LHCN-M2 (cell line): ENCODE data around the gene ZCCHC10. TPM values are rescaled to one million over a fixed set of nuclear protein-coding genes. Genes with fewer than 3 reads are reported as not detected.
"Not testable (repeated sequence)": the region's sequence is repeated elsewhere in the genome, so short reads cannot be mapped to it uniquely, and the experiment has no call there.

Source experiments
- DNase-seq: peaks from one replicate; pipeline ENCODE4 v3.0.0-alpha.2; 2012; ENCODE audit warnings: low read depth
- total RNA-seq: library from RNA; depleted of rRNA; stranded (reverse); fragments of >200 nt; gene quantifications from 2 replicates; pipeline ENCODE4 v1.2.3, GENCODE V29; 2014

ZCCHC10 gene
- total RNA-seq, 1 experiment from 2014 or later: 12.2 TPM

DNA sequence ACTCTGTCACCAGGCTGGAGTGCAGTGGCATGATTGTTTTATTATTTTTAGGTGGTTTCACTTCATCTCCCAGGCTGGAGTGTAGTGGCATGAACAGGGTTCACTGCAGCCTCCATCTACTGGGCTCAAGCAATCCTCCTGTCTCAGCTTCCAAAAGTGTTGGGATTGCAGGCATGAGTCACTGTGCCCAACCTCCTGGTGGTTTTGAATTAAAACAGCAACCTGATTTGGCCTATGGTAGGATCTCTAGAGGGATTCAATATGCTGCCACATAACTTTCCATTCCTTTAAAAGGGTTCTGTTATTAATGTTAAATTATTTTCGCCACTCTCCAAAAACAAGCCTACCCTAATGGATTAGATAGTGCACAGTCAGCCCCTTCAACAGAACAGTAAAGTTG lies 15.6 kb upstream of the ZCCHC10 start:
- peak; percentile 46 for DNase-seq

GRCh38 chr5:133041157-133041784 lies 14.9 kb upstream of the ZCCHC10 start:
- no peak for DNase-seq

- not testable (repeated sequence) for DNase-seq
Observed at GRCh38 chr5:133036677-133037076, 10.3 kb upstream of the ZCCHC10 start.

DNA sequence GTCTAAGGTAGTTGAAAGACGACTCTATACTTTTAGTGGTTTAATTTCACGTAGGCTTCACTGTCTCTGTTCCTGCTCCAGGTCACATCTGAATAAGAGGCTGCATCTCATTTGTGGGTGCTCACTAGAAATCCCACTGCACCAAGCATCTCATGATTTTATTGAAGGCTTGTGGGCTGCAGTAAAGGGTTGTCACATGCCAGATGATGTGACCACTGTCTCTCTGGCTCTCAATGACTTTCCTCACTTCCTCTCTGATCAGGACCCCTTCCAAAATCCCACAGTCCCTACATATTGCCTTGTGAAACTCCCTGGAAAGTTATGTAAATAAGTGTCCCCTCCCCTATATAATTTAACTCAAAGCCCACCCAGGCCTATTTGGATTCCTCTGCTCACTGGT lies 8.9 kb upstream of the ZCCHC10 start:
- DNase-seq: no peak

DNA sequence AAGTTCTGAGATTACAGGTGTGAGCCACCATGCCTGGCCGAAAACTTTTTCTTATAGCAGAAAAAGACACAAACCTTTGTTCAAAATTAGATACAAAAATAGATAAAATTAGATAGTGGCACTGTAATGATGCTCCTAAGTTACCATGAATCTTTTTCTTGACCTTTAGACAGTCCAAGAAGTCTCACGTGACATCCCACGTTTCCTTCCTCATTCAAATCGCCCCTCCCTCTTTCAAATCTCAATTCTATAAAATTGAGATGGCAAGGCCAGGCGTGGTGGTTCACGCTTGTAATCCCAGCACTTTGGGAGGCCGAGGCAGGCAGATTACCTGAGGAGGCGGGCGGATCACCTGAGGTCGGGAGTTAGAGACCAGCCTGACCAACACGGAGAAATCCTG lies 7.7 kb upstream of the ZCCHC10 start:
- no peak for DNase-seq

GRCh38 chr5:133032852-133033742 lies 6.7 kb upstream of the ZCCHC10 start:
- no peak for DNase-seq

- no peak for DNase-seq
Observed at GRCh38 chr5:133030343-133031005, 4.1 kb upstream of the ZCCHC10 start.

- no peak for DNase-seq
Observed at GRCh38 chr5:133029416-133029815, 3.1 kb upstream of the ZCCHC10 start.

GRCh38 chr5:133026664-133027153 lies 360 bp upstream of the ZCCHC10 start:
- DNase-seq: no peak

DNA sequence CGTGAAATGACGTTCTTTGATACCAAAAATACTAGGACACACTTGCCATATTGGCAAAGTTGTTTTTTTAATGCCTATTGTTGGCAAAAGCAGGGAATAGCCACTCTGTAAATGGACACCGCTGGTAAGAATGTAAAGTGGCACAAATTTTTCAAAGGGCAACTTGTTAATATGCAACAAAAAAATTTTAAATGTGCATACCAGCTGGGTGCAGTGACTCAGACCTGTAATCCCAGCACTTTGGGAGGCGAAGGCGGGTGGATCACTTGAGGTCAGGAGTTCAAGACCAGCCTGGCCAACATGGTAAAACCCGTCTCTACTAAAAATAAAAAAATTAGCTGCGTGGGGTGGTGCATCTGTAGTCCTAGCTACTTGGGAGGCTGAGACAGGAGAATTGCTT lies 6.9 kb downstream of the ZCCHC10 start:
- DNase-seq: peak; percentile 27

GRCh38 chr5:133017964-133018363 lies 8.4 kb downstream of the ZCCHC10 start:
- no peak for DNase-seq

GRCh38 chr5:133015466-133015865 lies 10.9 kb downstream of the ZCCHC10 start:
- no peak for DNase-seq

GRCh38 chr5:133008455-133008854 lies 17.9 kb downstream of the ZCCHC10 start:
- DNase-seq: not testable (repeated sequence)

DNA sequence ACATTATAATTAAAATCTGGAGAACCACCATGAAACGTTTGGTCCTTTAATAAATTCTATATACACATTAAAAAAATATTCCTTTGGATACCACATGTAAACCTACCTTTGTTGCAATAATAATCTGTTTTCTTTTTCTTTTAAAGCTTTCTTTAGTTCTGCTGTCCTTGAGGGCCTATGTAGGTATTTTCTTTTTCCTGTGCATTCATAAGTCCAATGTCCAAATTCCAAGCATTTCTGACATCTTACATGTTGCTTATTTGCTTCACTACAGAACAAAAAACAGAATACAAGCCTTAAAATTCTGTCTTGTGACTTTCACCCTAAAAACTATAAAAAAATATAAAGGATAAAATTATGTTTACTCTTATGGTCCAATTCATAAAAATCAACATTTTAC lies 19.7 kb downstream of the ZCCHC10 start:
- DNase-seq: no peak

- no peak for DNase-seq
Observed at GRCh38 chr5:132999246-132999645, 27.1 kb downstream of the ZCCHC10 start.

DNA sequence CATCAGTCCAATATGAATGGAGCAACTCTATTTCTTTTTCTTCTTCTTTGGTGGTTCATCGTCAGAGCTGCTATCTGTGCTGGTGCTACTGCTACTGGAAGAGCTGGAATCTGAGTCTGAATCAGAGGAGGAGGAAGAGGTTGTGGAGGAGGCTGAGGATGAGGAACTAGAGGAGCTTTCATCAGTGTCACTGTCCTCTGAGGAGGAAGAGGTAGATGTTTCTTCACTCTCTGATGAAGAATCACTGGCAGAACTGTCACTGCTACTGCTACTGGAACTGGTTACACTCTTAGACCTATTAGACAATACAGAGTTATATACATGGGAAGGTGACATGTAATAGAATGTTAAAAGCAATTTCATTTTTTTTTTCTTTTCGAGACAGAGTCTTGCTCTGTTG lies 27.8 kb downstream of the ZCCHC10 start:
- DNase-seq: no peak

DNA sequence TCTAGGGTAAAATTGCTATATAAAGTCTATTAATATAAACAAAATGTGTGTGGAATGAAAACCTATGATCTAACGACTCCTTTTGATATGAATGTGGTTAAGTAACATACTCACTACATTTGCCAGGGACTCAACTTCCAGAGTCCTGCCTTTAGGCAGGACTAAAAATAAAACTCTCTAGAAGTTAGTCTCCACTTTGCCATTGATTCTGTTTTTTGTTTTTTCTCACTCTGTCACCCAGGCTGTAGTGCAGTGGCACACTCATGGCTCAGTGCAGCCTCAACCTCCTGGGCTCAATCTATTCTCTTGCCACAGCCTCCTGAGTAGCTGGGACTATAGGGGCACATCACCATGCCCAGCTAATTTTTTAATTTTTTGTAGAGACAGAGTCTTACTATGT lies 30.0 kb downstream of the ZCCHC10 start:
- no peak for DNase-seq

DNA sequence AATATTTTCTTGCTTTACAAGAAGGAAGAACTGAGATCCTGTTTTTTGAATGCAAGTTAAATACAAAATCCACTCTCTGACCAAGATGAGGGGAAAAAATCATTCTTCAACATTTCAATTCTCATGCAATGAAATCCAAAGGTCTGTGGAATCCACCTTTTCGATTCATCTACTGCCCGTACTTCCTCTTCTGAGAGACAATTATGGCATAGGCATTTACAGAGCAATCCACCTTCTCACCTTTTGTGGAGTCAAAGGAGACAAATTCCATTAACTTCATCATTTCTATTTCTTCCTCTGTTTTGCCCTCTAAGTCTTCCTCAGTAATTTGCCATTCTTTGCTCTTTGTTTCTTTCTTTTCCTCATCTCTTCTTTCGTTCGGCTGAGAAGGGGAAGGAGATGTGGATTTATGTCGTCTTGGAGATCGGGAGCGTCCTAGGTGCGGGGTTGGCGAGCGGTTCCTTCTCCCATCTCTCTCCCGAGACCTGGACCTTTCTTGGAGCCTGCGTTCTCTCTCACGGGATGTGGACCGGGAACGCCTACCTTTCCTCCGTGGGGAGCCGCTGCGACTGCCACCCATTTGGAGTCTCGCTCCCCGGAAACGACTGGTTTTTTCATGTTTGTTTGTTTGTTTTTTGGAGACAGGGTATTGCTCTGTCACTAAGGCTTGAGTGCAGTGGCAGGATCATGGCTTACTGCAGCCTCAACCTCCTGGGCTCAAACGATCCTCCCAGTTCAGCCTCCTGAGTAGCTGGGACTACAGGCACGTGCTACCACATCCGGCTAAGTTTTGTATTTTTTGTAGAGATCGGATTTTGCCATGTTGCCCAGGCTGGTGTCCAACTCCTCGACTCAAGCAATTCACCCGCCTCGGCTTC lies 38.6 kb downstream of the ZCCHC10 start:
- no peak for DNase-seq

DNA sequence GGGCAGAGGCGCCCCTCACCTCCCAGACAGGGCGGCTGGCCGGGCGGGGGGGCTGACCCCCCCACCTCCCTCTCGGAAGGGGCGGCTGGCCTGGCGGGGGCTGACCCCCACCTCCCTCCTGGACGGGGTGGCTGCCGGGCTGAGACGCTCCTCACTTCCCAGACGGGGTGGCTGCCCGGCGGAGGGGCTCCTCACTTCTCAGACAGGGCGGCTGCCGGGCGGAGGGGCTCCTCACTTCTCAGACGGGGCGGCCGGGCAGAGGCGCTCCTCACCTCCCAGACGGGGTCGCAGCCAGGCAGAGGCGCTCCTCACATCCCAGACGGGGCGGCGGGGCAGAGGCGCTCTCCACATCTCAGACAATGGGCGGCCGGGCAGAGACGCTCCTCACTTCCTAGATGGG lies 43.4 kb downstream of the ZCCHC10 start:
- DNase-seq: not testable (repeated sequence)

DNA sequence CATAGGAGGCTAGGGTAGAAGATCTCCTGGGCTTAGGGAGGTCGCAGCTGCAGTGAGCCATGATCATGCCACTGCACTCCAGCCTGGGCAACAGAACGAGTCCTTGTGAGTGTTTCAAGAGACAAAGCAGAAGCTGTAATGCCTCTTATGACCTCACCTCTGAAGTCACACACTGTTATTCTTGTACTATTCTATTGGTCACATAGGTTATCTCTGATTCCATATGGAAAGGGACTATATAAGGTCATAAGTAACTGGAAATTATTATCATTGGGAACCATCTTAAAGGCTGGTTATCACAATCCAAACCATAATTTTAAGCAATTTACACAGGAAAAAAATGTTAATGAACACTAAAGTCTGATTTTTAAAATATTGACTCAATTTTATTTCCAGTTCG lies 45.1 kb downstream of the ZCCHC10 start:
- DNase-seq: no peak

DNA sequence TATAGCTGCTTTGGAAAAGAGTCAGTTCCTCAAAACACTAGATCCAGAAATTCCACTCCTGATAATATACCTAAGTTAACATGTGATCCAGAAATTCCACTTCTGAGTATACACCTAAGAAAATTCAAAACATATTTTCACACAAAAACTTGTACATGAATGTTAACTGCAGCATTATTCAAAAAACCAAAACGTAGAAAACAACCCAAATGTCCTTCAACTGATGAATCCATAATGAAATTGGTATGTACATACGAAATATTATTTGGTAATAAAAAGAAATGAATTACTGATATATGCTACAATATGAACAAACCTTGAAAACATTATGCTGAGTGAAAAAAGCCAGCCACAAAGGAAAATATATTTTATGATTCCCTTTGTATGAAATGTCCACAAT lies 46.4 kb downstream of the ZCCHC10 start:
- no peak for DNase-seq
